Kidney (tissue), 14 donors: ENCODE data around the gene MSMP. TPM values are rescaled to one million over a fixed set of nuclear protein-coding genes. Genes with fewer than 3 reads are reported as not detected.

Experiments
- DNase-seq, 5 donors: peaks; one replicate each; pipeline ENCODE4 v3.0.0-alpha.2; 2013 to 2020
- FAIRE-seq: peaks from 2 replicates; lab custom pipeline; 2012; peaks lifted over from hg19 to GRCh38; lab: Jason Lieb, UNC
- H3K27ac ChIP-seq, 2 donors: one replicate each; pipeline ENCODE4 v1.7.0; 2013; ENCODE audit warnings: low read depth in 2 of 2, low read length in 2 of 2, inconsistent platforms in 1 of 2
- H3K27me3 ChIP-seq: one replicate; pipeline ENCODE4 v1.7.1; 2013; ENCODE audit warnings: low read length, inconsistent platforms; ENCODE audit not compliant: control insufficient read depth, insufficient read depth
- H3K36me3 ChIP-seq, 3 donors: one replicate each; pipeline versions ENCODE4 v1.7.0 to v1.7.1; 2013; ENCODE audit warnings: low read length in 3 of 3, control low read depth in 1 of 3, inconsistent platforms in 1 of 3; ENCODE audit not compliant: insufficient read depth in 3 of 3, control insufficient read depth in 2 of 3
- H3K4me1 ChIP-seq, 3 donors: one replicate each; pipeline versions ENCODE4 v1.7.0 to v1.7.1; 2013; ENCODE audit warnings: low read length in 3 of 3, inconsistent platforms in 1 of 3, low read depth in 1 of 3; ENCODE audit not compliant: control insufficient read depth in 2 of 3, insufficient read depth in 2 of 3
- H3K4me3 ChIP-seq, 3 donors: one replicate each; pipeline versions ENCODE4 v1.7.0 to v1.8.1; 2013; ENCODE audit warnings: low read length in 3 of 3, control low read depth in 1 of 3, inconsistent platforms in 1 of 3
- H3K9ac ChIP-seq, 3 donors: one replicate each; pipeline versions ENCODE4 v1.7.0 to v1.7.1; 2013; ENCODE audit warnings: low read length in 3 of 3, control low read depth in 1 of 3, inconsistent platforms in 1 of 3
- H3K9me3 ChIP-seq, 3 donors: one replicate each; pipeline versions ENCODE4 v1.7.0 to v1.7.1; 2013; ENCODE audit warnings: low read length in 3 of 3, control low read depth in 1 of 3, inconsistent platforms in 1 of 3; ENCODE audit not compliant: control insufficient read depth in 2 of 3, insufficient read depth in 1 of 3
- CTCF ChIP-seq: IDR thresholded peaks from 3 replicates; pipeline ENCODE4 v1.5.1; 2012; ENCODE audit warnings: mild to moderate bottlenecking, moderate library complexity, borderline replicate concordance; ENCODE audit not compliant: insufficient read depth; ENCODE audit errors: extremely low read depth
- intact Hi-C: fragments of 100-400 bp; cut with DNase I; formaldehyde crosslinking; loops from one replicate; pipeline ENCODE4 v1.11.1; 2022
- polyA plus RNA-seq: library from polyadenylated mRNA; stranded (reverse); fragments of 350-450 nt; fragmentation: Illumina TruSeq; extraction: RNeasy Lipid Tissue Mini Kit (QIAGEN cat#74804); gene quantifications from one replicate; pipeline ENCODE4 v1.2.3, GENCODE V29; 2014; ENCODE audit warnings: low read depth, low replicate concordance; ENCODE audit not compliant: insufficient read depth
- total RNA-seq: library from RNA; stranded (reverse); fragmentation: NEBNext Ultra II Directional; extraction: Animal tissue kit (Norgen Biotek cat#: 25700); gene quantifications from one replicate; pipeline ENCODE4 v1.2.1, GENCODE V29; 2021
- donor health status: control.
- donor health status: control.
- donor health status: control.
- donor health status: control.
- donor health status: control.
- donor health status: DM: yes; HTN: yes; CAD: no.
- donor health status: Normal renal cell carcinoma (clear cell type).

MSMP gene
- total and polyA plus RNA-seq, 2 donors from 2014 or later: 0.47 TPM; not detected in 1

GRCh38 chr9:35748858-35749514 lies 5.1 kb downstream of the MSMP start, which contains the start of the genes GBA2 and RGP1:
TSS of gene GBA2 (minus strand) at chr9:35749228. CDS start at chr9:35748704, 524 bp downstream.
TSS of gene RGP1 (plus strand) at chr9:35749287. CDS start at chr9:35749756, 469 bp downstream.
- H3K36me3 ChIP-seq: peaks cover 13 to 42% (median 35%) of the 10 kb centered on the region in 3 donors
- TF ChIP-seq CTCF: no peak
- peak within 1 kb of the TSS; percentile 84 to 96 (median 91) for H3K9ac ChIP-seq
- H3K9me3 ChIP-seq: no peaks in the 10 kb centered on the region
- no peaks in the 10 kb centered on the region for H3K27me3 ChIP-seq
- intact Hi-C loops: no loop called here
- peak within 1 kb of the TSS; percentile 90 to 95 for H3K27ac ChIP-seq
- H3K4me3 ChIP-seq: peak within 1 kb of the TSS; percentile 82 to 91 (median 84)
- FAIRE-seq: no peak
- peak; percentile 83 to 95 (median 91) for DNase-seq
- H3K4me1 ChIP-seq: peaks cover 0 to 26% (median 11%) of the 10 kb centered on the region in 3 donors

- FAIRE-seq (no peak), DNase-seq (no peak)
- Histone ChIP-seq H3K27ac (peak overlapping the region; percentile 90 to 95), H3K4me3 (peak overlapping the region; percentile 81 to 91 (median 84)), H3K9ac (peak overlapping the region; percentile 84 to 96 (median 91)), H3K4me1 (peaks cover 0 to 26% (median 11%) of the 10 kb centered on the region in 3 donors), H3K27me3 (no peaks in the 10 kb centered on the region), H3K36me3 (peaks cover 14 to 42% (median 36%) of the 10 kb centered on the region in 3 donors), H3K9me3 (no peaks in the 10 kb centered on the region)
- intact Hi-C loops: no loop called here
- no peak for TF ChIP-seq CTCF
Observed at GRCh38 chr9:35748242-35748857, 5.7 kb downstream of the MSMP start.

GRCh38 chr9:35746583-35746982 lies 7.5 kb downstream of the MSMP start:
- peaks cover 11 to 43% (median 34%) of the 10 kb centered on the region in 3 donors for H3K36me3 ChIP-seq
- DNase-seq: no peak
- peaks cover 0 to 26% (median 11%) of the 10 kb centered on the region in 3 donors for H3K4me1 ChIP-seq
- H3K9ac ChIP-seq: peak overlapping the region in 2 of 3 donors; percentile 12 to 96
- FAIRE-seq: no peak
- peak overlapping the region; percentile 43 to 91 (median 81) for H3K4me3 ChIP-seq
- H3K9me3 ChIP-seq: no peaks in the 10 kb centered on the region
- no peak overlapping the region for H3K27ac ChIP-seq
- intact Hi-C loops: no loop called here
- no peaks in the 10 kb centered on the region for H3K27me3 ChIP-seq
- no peak for TF ChIP-seq CTCF
